GM19238 (cell line): Measurements from ENCODE around the gene LEO1.

Experiments used
- DNase-seq: peaks from one replicate; pipeline ENCODE4 v3.0.0; 2011; ENCODE audit warnings: low spot score; ENCODE audit not compliant: insufficient read length

Gene LEO1

GRCh38 chr15:51931638-51932037 is 39.9 kb downstream of the LEO1 start:
- no peak for DNase-seq

- no peak for DNase-seq
Measured at GRCh38 chr15:51931016-51931415, 40.6 kb downstream of the LEO1 start.

DNA sequence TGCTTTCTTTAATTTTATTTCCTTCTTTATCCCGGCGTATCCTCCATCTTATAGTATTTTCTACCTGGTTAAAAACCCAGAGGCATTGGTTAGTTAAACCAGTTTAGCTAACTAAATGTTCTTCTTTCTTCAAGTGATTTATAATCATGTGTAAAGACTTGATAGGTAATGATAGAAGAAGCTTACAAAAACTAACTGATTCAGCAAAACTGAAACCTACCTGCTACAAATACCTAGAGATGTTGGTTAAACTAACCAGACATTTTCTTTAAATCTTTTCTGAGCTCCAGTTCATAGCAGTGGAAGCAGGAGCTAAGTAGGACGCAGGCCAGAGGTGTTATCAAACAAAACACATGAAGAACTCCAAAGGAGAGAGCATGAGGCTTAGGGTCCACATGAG is 44.8 kb downstream of the LEO1 start:
- no peak for DNase-seq

DNA sequence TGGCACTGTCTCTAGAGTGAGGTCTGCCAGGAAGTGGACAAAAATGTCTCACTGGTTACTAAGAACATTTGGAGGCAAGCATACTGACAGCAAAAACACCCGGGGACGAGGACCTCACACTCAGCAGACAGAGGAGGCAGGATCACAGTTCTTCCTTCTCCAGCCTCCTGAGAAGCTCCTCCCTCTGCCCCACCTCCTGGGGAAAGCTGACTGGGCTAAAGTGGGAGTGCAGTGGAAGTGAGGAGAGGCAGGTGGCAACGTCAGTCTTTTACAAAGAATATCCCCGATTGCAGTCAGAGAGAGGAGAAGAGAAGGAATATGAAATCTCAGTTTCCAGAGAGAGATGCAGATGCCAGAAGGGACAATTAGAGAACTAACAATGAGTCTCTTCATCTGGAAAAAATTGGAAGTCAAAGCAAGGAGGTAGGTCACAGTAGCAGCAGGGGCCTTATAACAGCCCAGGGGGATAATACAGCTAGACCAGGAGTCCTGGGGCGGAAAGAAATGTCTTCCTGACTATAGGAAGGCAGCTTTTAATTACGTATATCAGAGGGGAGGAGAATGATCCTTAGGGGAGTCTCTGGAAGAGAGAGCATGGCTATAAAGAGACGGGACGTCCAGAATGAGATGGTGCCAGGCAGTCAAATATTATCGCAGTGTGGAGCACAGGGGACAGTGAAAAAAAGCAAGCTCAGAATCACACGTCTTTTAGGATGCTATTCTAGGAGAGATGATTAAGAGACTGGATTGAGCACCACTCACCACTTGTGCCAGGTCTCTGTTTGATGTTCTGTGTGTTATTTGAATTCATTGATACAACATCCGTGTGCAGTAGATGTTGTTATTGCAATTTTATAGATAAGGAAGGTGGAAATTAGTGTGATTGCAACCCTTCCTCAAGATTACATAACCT is 47.2 kb downstream of the LEO1 start:
- DNase-seq = no peak

DNA sequence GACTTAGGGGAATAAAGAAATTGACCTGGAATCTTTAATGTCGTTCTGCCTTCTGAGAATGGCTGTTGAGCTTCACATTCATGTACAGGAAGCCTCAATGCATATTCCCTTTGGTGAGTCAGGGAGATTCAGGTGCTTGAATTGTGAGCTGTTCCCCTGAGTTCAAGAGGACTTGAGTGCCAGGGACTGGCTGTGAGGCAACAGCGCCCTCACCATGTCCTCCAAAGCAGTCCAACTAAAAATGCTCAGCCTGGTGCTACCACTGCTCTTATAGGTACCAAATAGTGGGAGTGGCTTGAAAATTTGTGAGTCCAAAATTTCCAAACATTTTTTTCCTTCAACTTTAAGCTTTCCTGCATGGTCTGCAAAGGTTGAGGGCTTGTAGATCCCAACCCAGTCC is 54.1 kb downstream of the LEO1 start:
- no peak for DNase-seq

- no peak for DNase-seq
Measured at GRCh38 chr15:51912528-51912927, 59.0 kb downstream of the LEO1 start.

- no peak for DNase-seq
Measured at GRCh38 chr15:51909584-51909983, 62.0 kb downstream of the LEO1 start.

DNA sequence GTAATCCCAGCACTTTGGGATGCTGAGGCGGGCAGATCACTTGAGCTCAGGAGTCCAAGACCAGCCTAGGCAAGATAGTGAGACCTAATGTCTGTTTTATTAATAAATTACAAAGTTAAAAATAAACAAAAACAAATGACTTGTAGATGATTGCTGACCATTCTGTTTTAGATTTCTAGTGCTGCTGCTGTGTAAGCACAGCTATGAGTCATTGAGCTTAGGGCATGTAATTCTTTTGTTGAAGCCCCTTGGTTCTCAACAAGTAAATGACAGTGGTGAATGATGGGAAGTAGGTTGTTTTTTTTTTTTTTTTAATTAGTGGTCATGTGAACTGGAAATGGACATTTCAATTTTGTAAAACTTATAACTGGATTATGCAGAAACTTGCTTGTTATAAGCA is 63.3 kb downstream of the LEO1 start:
- no peak for DNase-seq

DNA sequence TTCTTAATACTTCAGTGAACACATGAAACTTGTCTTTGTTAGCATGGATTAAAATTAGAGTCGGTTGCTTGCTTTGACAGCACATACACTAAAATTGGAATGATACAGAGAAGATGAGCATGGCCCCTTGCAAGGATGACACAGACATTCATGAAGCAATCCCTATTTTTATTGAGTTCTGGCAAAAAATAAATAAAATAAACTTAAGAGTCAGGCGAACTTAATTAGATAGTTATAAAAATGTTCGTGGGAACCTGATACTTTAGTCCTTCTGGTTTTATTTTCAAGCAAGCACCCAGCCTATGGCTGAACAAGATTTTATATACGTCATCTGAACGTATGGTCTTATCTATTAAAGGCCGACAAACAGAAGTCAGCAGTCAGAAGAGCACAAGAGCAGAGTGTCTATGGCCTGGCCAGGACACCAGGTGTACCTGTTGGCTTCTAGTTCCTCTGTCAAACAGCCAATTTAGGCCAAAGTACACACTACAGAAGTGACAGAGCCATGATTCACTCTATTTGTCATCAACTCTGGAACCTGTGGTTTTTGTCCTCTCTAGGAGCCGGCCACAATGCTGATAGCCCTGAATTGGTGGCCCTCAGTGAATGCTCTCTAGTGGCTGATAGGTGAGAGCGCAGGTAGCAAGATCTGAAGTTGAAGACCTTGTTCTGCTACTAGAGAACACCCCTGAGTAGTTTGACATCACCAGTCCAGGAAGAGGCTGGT is 64.3 kb downstream of the LEO1 start:
- DNase-seq = no peak

DNA sequence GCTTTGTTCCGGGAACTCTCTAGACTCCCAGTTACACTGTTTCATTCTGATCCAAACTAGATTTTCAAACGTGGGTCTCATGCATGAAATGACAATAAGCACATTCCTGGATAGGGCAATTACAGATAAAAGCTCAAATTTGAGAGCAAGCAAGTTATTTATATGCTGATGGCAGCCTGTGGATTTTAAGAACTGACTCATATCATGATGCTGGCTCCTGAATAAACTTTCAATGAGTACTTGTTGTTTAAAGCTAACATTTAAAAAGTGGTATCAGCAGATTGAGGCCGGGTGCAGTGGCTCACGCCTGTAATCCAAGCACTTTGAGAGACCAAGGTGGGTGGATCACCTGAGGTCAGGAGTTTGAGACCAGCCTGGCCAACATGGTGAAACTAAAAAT is 66.6 kb downstream of the LEO1 start:
- no peak for DNase-seq

GRCh38 chr15:51904421-51904820 is 67.2 kb downstream of the LEO1 start:
- DNase-seq = no peak

DNA sequence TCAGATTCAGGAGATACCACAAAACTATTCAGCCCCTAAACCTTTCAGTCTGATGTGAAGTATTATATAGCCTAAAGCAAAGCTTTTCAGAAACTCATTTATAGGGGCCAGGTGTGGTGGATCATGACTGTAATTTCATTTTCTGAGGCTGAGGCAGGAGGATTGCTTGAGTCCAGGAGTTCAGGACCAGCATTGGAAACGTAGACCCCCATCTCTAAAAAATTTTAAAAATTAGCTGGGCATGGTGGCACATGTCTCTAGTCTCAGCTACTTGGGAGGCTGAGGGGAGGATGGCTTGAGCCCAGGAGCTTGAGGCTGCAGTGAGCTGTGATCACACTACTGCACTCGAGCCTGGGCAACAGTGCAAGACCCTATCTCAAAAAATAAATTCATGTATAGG is 82.1 kb downstream of the LEO1 start:
- DNase-seq = no peak

DNA sequence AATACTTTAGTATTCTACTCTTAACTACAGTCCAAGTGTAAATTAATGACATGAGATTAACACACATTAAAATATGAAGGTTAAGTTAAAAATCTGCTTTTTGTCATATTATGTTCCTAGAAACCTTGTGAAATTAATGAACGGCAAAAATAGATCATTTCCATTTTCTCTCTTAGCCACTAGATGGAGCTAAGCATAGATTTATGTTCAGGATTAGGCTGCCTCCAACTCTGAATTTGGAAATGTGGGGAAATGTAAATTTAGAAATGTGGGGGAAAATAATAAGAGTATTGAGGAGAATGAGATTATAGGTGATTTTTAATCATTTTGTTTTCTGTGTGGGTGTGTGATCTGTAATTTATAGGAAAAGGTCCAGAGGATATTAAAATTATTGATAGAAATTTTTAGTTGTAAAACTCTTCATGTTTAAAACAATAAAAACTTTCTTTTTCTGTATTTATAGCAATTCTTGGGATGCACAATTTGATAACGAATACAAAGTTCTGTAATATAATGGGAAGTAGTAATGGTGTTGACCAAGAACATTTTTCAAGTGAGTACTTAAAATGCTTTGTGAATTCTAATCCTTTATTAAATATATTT is 82.9 kb downstream of the LEO1 start:
- no peak for DNase-seq
